Endothelial cell of umbilical vein (primary cell): ENCODE data around the gene TMEM37. TPM values are rescaled to one million over a fixed set of nuclear protein-coding genes. Genes with fewer than 3 reads are reported as not detected.

Source experiments
- BruUV-seq: library from RNA; stranded (reverse); fragments of 400-500 nt; replicated peaks from 2 replicates; lab custom pipeline; 2021; lab: Mats Ljungman, UMichigan
- CTCF ChIA-PET: fragments of 300-600, 350-600 bp; sonication (Branson Sonifier 250); formaldehyde crosslinking; loops from one replicate; lab custom pipeline; 2021; ENCODE audit warnings: antibody characterized with exemption, inconsistent platforms; lab: Charles Lee
- POLR2A ChIA-PET: fragments of 300-600, 350-600 bp; sonication (Branson Sonifier 250); formaldehyde crosslinking; loops from one replicate; lab custom pipeline; 2021; ENCODE audit warnings: antibody characterized with exemption, inconsistent platforms; lab: Charles Lee
- DNase-seq: peaks from one replicate; pipeline ENCODE4 v3.0.0-alpha.2; 2011; ENCODE audit warnings: low read depth, low spot score
- FAIRE-seq: peaks from 2 replicates; lab custom pipeline; 2011; peaks lifted over from hg19 to GRCh38; lab: Jason Lieb, UNC
- H2AFZ ChIP-seq: 2 replicates; pipeline ENCODE4 v1.6.0; 2012; ENCODE audit warnings: low read depth, low read length, control low read depth, inconsistent platforms
- H3K27ac ChIP-seq: 2 replicates; pipeline ENCODE4 v1.5.1; 2011; ENCODE audit warnings: low read depth, mild to moderate bottlenecking, control low read depth, low read length, moderate library complexity; ENCODE audit not compliant: insufficient read depth
- H3K27me3 ChIP-seq, 2 experiments: 2 replicates each; pipeline versions ENCODE4 v1.6.0 to v1.6.1; 2011; ENCODE audit warnings: low read length in 2 of 2, mixed read lengths in 1 of 2; ENCODE audit not compliant: control insufficient read depth in 2 of 2, insufficient read depth in 2 of 2
- H3K36me3 ChIP-seq, 2 experiments: 2 replicates in 1 of 2; 3 replicates in 1 of 2; pipeline ENCODE4 v1.5.1; 2011; ENCODE audit warnings: low read length in 2 of 2, mild to moderate bottlenecking in 1 of 2, moderate library complexity in 1 of 2; ENCODE audit not compliant: control insufficient read depth in 2 of 2, insufficient read depth in 2 of 2; ENCODE audit errors: extremely low read depth in 1 of 2
- H3K4me1 ChIP-seq: 3 replicates; pipeline ENCODE4 v1.5.1; 2011; ENCODE audit warnings: mild to moderate bottlenecking, low read length; ENCODE audit not compliant: control insufficient read depth, insufficient read depth; ENCODE audit errors: extremely low read depth
- H3K4me2 ChIP-seq: 2 replicates; pipeline ENCODE4 v1.6.1; 2011; ENCODE audit warnings: low read length, control low read depth, mixed read lengths; ENCODE audit not compliant: insufficient read depth
- H3K4me3 ChIP-seq, 3 experiments: fragments of 200-600 bp in 1 of 3; sonication (generic), shearing (Covaris generic) in 1 of 3; replicated peaks in 1 of 3; 2 replicates each; pipeline ENCODE4 v1.5.1; 2011 to 2016; ENCODE audit warnings: control low read depth in 3 of 3, low read length in 3 of 3, mild to moderate bottlenecking in 2 of 3, inconsistent platforms in 1 of 3, low read depth in 1 of 3, moderate library complexity in 1 of 3; ENCODE audit not compliant: insufficient read depth in 1 of 3
- H3K79me2 ChIP-seq: 2 replicates; pipeline ENCODE4 v1.6.0; 2012; ENCODE audit warnings: low read length, inconsistent platforms; ENCODE audit not compliant: control insufficient read depth, insufficient read depth
- H3K9ac ChIP-seq: replicated peaks from 2 replicates; pipeline ENCODE3; 2011; ENCODE audit warnings: low read length, control low read depth; ENCODE audit not compliant: insufficient read depth; ENCODE audit errors: extremely low read depth
- H3K9me1 ChIP-seq: replicated peaks from 3 replicates; pipeline ENCODE4 v1.6.0; 2011; ENCODE audit warnings: mild to moderate bottlenecking, low read length; ENCODE audit not compliant: control insufficient read depth, insufficient read depth; ENCODE audit errors: extremely low read depth
- H3K9me3 ChIP-seq: replicated peaks from 2 replicates; pipeline ENCODE4 v1.5.1; 2012; ENCODE audit warnings: low read length, inconsistent platforms; ENCODE audit not compliant: control insufficient read depth, insufficient read depth
- H4K20me1 ChIP-seq: replicated peaks from 2 replicates; pipeline ENCODE3; 2011; ENCODE audit warnings: mild to moderate bottlenecking, low read length; ENCODE audit not compliant: control insufficient read depth, insufficient read depth; ENCODE audit errors: extremely low read depth
- EZH2 ChIP-seq: IDR thresholded peaks from 2 replicates; pipeline ENCODE4 v1.6.1; 2012; ENCODE audit warnings: borderline replicate concordance, low read depth, mild to moderate bottlenecking, moderate library complexity, low read length, inconsistent platforms; ENCODE audit not compliant: severe bottlenecking
- FOS ChIP-seq: IDR thresholded peaks from 2 replicates; pipeline ENCODE4 v1.6.1; 2011; ENCODE audit warnings: mild to moderate bottlenecking, low read length, moderate library complexity, borderline replicate concordance; ENCODE audit not compliant: insufficient read depth
- GATA2 ChIP-seq: IDR thresholded peaks from 2 replicates; pipeline ENCODE4 v1.7.0; 2011; ENCODE audit warnings: low read depth, mild to moderate bottlenecking, moderate library complexity, mixed read lengths, low read length; ENCODE audit not compliant: insufficient read length, insufficient read depth
- JUN ChIP-seq: IDR thresholded peaks from 2 replicates; pipeline ENCODE4 v1.6.1; 2011; ENCODE audit warnings: borderline replicate concordance, low read depth; ENCODE audit not compliant: insufficient read length, insufficient read depth
- MYC ChIP-seq: IDR thresholded peaks from one replicate; pipeline ENCODE4 v1.6.1; 2011; ENCODE audit warnings: mild to moderate bottlenecking, low read depth, low read length
- POLR2A ChIP-seq: IDR thresholded peaks from 2 replicates; pipeline ENCODE4 v1.6.1; 2012; ENCODE audit warnings: low read depth, mild to moderate bottlenecking, control low read depth, low read length
- POLR2AphosphoS5 ChIP-seq: IDR thresholded peaks from 2 replicates; pipeline ENCODE4 v1.6.1; 2012; ENCODE audit warnings: low read depth, mild to moderate bottlenecking, control low read depth, low read length, moderate library complexity; ENCODE audit not compliant: insufficient read depth
- dilution Hi-C: fragments of 300-500 bp; cut with MboI; formaldehyde crosslinking; loops from one replicate; pipeline ENCODE4 v1.15.0; 2019; ENCODE audit warnings: low sequenced_read_pairs; ENCODE audit not compliant: extremely low pct_ligation_motif_present
- intact Hi-C: fragments of 100-400 bp; cut with micrococcal nuclease; formaldehyde crosslinking; loops from one replicate; pipeline ENCODE4 v1.10.0; 2022
- polyA plus RNA-seq, 4 experiments: library from polyadenylated mRNA; depleted of rRNA in 3 of 4; stranded (reverse) in 3 of 4; unstranded in 1 of 4; fragments of >200 nt; gene quantifications; 2 replicates each; pipeline versions ENCODE4 v1.2.1 to v1.2.3, GENCODE V29; 2011 to 2012; ENCODE audit warnings: missing spikeins in 1 of 4
- total RNA-seq: library from RNA; stranded (reverse); gene quantifications from 2 replicates; pipeline ENCODE4 v1.2.3, GENCODE V29; 2021
- TF ChIP-seq, protein P1 (sequence below): IDR thresholded peaks from 2 replicates; pipeline ENCODE4 v1.6.1; 2011; ENCODE audit not compliant: insufficient read depth, insufficient read length
- TF ChIP-seq, protein P2 (sequence below), 2 donors: IDR thresholded peaks; 1 replicate in 1 of 2; 2 replicates in 1 of 2; pipeline ENCODE4 v1.5.1; 2011; ENCODE audit warnings: low read length in 2 of 2, mild to moderate bottlenecking in 2 of 2, moderate library complexity in 2 of 2, control low read depth in 1 of 2, inconsistent platforms in 1 of 2, low read depth in 1 of 2; ENCODE audit not compliant: insufficient read depth in 1 of 2; ENCODE audit errors: extremely low read depth in 1 of 2

TMEM37 gene
- total and polyA plus RNA-seq, 2 donors (not counting 3 experiments of a cell fraction or from before 2014, with no cell fraction given): 3.5 to 16.2 TPM

DNA sequence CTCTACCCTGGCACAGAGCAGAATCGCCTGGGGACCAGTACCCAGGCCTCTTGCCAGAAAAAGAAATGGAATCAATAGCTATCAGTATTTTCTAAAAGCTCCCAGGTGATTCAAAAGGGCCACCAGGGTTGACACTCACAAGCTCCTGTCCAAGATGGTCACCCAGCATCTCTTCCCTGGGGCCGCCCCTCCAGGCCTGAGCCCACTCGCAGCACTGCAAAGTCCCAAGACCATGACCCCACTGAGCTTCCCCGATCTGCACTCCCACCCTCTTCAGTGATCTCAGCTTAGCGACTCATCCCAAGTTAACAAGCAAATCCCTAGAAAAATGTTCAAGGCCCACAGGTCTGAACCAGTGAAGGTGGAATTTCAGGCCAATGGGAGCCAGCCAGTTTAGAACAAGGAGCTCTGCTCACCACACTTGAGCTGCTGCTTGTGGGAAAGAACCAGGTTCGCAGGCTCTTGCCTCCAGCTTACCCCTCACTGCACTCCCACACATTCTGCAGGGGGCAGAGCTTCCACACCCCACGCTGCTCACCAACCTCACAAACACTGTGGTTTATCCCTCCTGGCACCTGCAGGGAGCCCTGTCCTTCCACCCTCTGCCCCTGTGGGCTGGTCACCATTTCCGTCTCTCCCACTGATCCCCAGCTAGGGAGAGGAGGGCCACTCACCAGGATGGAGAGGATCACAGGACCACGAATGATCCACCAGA is 19.8 kb downstream of the TMEM37 start:
- Histone ChIP-seq H3K27me3 (peaks cover 0 to 4% of the 10 kb centered on the region in 2 experiments), H3K79me2 (no peaks in the 10 kb centered on the region), H3K4me3 (no peak overlapping the region), H2AFZ (no peak overlapping the region), H3K4me1 (peaks cover 19% of the 10 kb centered on the region), H3K9ac (no peak overlapping the region), H3K9me1 (no peaks in the 10 kb centered on the region), H3K9me3 (no peaks in the 10 kb centered on the region), H4K20me1 (no peaks in the 10 kb centered on the region), H3K27ac (no peak overlapping the region), H3K4me2 (no peak overlapping the region), H3K36me3 (no peaks in the 10 kb centered on the region)
- DNase-seq: no peak
- no peak for TF ChIP-seq POLR2AphosphoS5
- no peak for TF ChIP-seq GATA2
- TF ChIP-seq, protein P1, sequence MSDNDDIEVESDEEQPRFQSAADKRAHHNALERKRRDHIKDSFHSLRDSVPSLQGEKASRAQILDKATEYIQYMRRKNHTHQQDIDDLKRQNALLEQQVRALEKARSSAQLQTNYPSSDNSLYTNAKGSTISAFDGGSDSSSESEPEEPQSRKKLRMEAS: no peak
- TF ChIP-seq, protein P2, sequence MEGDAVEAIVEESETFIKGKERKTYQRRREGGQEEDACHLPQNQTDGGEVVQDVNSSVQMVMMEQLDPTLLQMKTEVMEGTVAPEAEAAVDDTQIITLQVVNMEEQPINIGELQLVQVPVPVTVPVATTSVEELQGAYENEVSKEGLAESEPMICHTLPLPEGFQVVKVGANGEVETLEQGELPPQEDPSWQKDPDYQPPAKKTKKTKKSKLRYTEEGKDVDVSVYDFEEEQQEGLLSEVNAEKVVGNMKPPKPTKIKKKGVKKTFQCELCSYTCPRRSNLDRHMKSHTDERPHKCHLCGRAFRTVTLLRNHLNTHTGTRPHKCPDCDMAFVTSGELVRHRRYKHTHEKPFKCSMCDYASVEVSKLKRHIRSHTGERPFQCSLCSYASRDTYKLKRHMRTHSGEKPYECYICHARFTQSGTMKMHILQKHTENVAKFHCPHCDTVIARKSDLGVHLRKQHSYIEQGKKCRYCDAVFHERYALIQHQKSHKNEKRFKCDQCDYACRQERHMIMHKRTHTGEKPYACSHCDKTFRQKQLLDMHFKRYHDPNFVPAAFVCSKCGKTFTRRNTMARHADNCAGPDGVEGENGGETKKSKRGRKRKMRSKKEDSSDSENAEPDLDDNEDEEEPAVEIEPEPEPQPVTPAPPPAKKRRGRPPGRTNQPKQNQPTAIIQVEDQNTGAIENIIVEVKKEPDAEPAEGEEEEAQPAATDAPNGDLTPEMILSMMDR (IDR thresholded peaks at IDR 0.05; ENCODE audit: extremely low read depth in 1 of 2, insufficient read depth in 1 of 2, low read depth in 1 of 2, low read length in 2 of 2): no peak
- TF ChIP-seq FOS: no peak
- no peak for TF ChIP-seq EZH2
- no peak for TF ChIP-seq JUN
- no peak for TF ChIP-seq MYC
- no peak for TF ChIP-seq POLR2A
- no TSS peak for BruUV-seq
- CTCF ChIA-PET: interaction anchor here (0.8 to 2.1 kb wide), 9 partner anchors 9 to 65 kb away, joined by 3 to 7 read pairs (median 5); partner anchors contain the start of gene TMEM37
- intact Hi-C loops: no loop called here
- dilution Hi-C loops: no loop called here
- no peak for FAIRE-seq
- POLR2A ChIA-PET: no interaction called here
